SW480 (cell line): ENCODE measurements around the gene DOK5.
"Not testable (repeated sequence)": the region's sequence is repeated elsewhere in the genome, so short reads cannot be mapped to it uniquely, and the experiment has no call there.

Experiments
- DNase-seq: peaks from one replicate; pipeline ENCODE4 v3.0.0-alpha.2; 2016; ENCODE audit warnings: low spot score

The DOK5 gene

GRCh38 chr20:54475334-54476168 lies at the start of gene DOK5:
Gene DOK5, plus strand, starts transcription at chr20:54475593. Its CDS starts 354 bp downstream, at chr20:54475947.
- DNase-seq: no peak

GRCh38 chr20:54429364-54429763 lies 46.0 kb upstream of the DOK5 start:
- DNase-seq: no peak

GRCh38 chr20:54431156-54431944 lies 44.0 kb upstream of the DOK5 start:
- DNase-seq: no peak

- DNase-seq: no peak
These were observed 42.4 kb upstream of the DOK5 start for GRCh38 chr20:54432966-54433365.

GRCh38 chr20:54433636-54434035 lies 41.8 kb upstream of the DOK5 start:
- no peak for DNase-seq

- no peak for DNase-seq
These were observed 41.2 kb upstream of the DOK5 start for GRCh38 chr20:54434196-54434595.

GRCh38 chr20:54435015-54435414 lies 40.4 kb upstream of the DOK5 start:
- no peak for DNase-seq

- not testable (repeated sequence) for DNase-seq
These were observed 39.0 kb upstream of the DOK5 start for GRCh38 chr20:54436410-54436809.

GRCh38 chr20:54438166-54438565 lies 37.2 kb upstream of the DOK5 start:
- DNase-seq: no peak

- DNase-seq: no peak
These were observed 25.2 kb upstream of the DOK5 start for GRCh38 chr20:54450207-54450606.

GRCh38 chr20:54451171-54451570 lies 24.2 kb upstream of the DOK5 start:
- DNase-seq: no peak

- no peak for DNase-seq
These were observed 23.1 kb upstream of the DOK5 start for GRCh38 chr20:54452277-54452676.

- no peak for DNase-seq
These were observed 20.4 kb upstream of the DOK5 start for GRCh38 chr20:54454982-54455381.

GRCh38 chr20:54456423-54456822 lies 19.0 kb upstream of the DOK5 start:
- no peak for DNase-seq

- DNase-seq: no peak
These were observed 18.4 kb upstream of the DOK5 start for GRCh38 chr20:54456961-54457360.

GRCh38 chr20:54458219-54458618 lies 17.2 kb upstream of the DOK5 start:
- no peak for DNase-seq

- no peak for DNase-seq
These were observed 16.1 kb upstream of the DOK5 start for GRCh38 chr20:54459279-54459678.

GRCh38 chr20:54464003-54464402 lies 11.4 kb upstream of the DOK5 start:
- DNase-seq: no peak

- DNase-seq: no peak
These were observed 9.3 kb upstream of the DOK5 start for GRCh38 chr20:54466127-54466526.

GRCh38 chr20:54467622-54468021 lies 7.8 kb upstream of the DOK5 start:
- DNase-seq: no peak

- DNase-seq: no peak
These were observed 7.3 kb upstream of the DOK5 start for GRCh38 chr20:54468082-54468481.

GRCh38 chr20:54469293-54469692 lies 6.1 kb upstream of the DOK5 start:
- DNase-seq: no peak

GRCh38 chr20:54469952-54470351 lies 5.4 kb upstream of the DOK5 start:
- DNase-seq: no peak
